Measurements from ENCODE around the gene ATXN10.
"Not testable (repeated sequence)": the region's sequence is repeated elsewhere in the genome, so short reads cannot be mapped to it uniquely, and the experiment has no call there.

Gene ATXN10

GRCh38 chr22:45709060-45709739 lies 37.6 kb downstream of the ATXN10 start:
- DNase-seq (ENCODE audit: low spot score): no peak

- DNase-seq (ENCODE audit: low spot score): no peak
These were observed 38.2 kb downstream of the ATXN10 start for GRCh38 chr22:45709866-45710265.

- no peak for DNase-seq (ENCODE audit: low spot score)
These were observed 38.8 kb downstream of the ATXN10 start for GRCh38 chr22:45710469-45710868.

GRCh38 chr22:45714390-45714789 lies 42.8 kb downstream of the ATXN10 start:
- DNase-seq (ENCODE audit: low spot score): not testable (repeated sequence)

GRCh38 chr22:45717789-45718188 lies 46.2 kb downstream of the ATXN10 start:
- DNase-seq (ENCODE audit: low spot score): no peak

- DNase-seq (ENCODE audit: low spot score): no peak
These were observed 46.8 kb downstream of the ATXN10 start for GRCh38 chr22:45718391-45718790.

GRCh38 chr22:45720839-45721378 lies 49.3 kb downstream of the ATXN10 start:
- no peak for DNase-seq (ENCODE audit: low spot score)

GRCh38 chr22:45722006-45722405 lies 50.4 kb downstream of the ATXN10 start:
- DNase-seq (ENCODE audit: low spot score): no peak

GRCh38 chr22:45726081-45726480 lies 54.4 kb downstream of the ATXN10 start:
- DNase-seq (ENCODE audit: low spot score): no peak

- no peak for DNase-seq (ENCODE audit: low spot score)
These were observed 59.6 kb downstream of the ATXN10 start for GRCh38 chr22:45731041-45731797.

- no peak for DNase-seq (ENCODE audit: low spot score)
These were observed 60.3 kb downstream of the ATXN10 start for GRCh38 chr22:45731798-45732495.

- no peak for DNase-seq (ENCODE audit: low spot score)
These were observed 63.6 kb downstream of the ATXN10 start for GRCh38 chr22:45735273-45735672.

- no peak for DNase-seq (ENCODE audit: low spot score)
These were observed 66.6 kb downstream of the ATXN10 start for GRCh38 chr22:45738206-45738605.

- DNase-seq (ENCODE audit: low spot score): no peak
These were observed 68.6 kb downstream of the ATXN10 start for GRCh38 chr22:45740236-45740635.

GRCh38 chr22:45742866-45743450 lies 71.3 kb downstream of the ATXN10 start:
- DNase-seq (ENCODE audit: low spot score): no peak

- no peak for DNase-seq (ENCODE audit: low spot score)
These were observed 72.1 kb downstream of the ATXN10 start for GRCh38 chr22:45743687-45744086.

GRCh38 chr22:45744442-45744841 lies 72.8 kb downstream of the ATXN10 start:
- DNase-seq (ENCODE audit: low spot score): no peak

- DNase-seq (ENCODE audit: low spot score): no peak
These were observed 79.0 kb downstream of the ATXN10 start for GRCh38 chr22:45750626-45751025.

- DNase-seq (ENCODE audit: low spot score): no peak
These were observed 80.4 kb downstream of the ATXN10 start for GRCh38 chr22:45752036-45752435.

- no peak for DNase-seq (ENCODE audit: low spot score)
These were observed 83.2 kb downstream of the ATXN10 start for GRCh38 chr22:45754822-45755221.

- no peak for DNase-seq (ENCODE audit: low spot score)
These were observed 84.9 kb downstream of the ATXN10 start for GRCh38 chr22:45756558-45756957.

- DNase-seq (ENCODE audit: low spot score): peak; percentile 52
These were observed 85.4 kb downstream of the ATXN10 start for GRCh38 chr22:45757068-45757467.
